HG03354 (cell line): ENCODE data around the gene SIPA1L2.
A peak's percentile ranks its signal among the peaks of the same experiment; 100 is the strongest.

Experiments
- ATAC-seq: cut with Tn5 transposase; IDR thresholded peaks from one replicate; pipeline ENCODE4 v1.9.1; 2021; ENCODE audit warnings: mild to moderate bottlenecking; ENCODE audit not compliant: unreplicated experiment, poor library complexity, severe bottlenecking

Gene SIPA1L2

DNA sequence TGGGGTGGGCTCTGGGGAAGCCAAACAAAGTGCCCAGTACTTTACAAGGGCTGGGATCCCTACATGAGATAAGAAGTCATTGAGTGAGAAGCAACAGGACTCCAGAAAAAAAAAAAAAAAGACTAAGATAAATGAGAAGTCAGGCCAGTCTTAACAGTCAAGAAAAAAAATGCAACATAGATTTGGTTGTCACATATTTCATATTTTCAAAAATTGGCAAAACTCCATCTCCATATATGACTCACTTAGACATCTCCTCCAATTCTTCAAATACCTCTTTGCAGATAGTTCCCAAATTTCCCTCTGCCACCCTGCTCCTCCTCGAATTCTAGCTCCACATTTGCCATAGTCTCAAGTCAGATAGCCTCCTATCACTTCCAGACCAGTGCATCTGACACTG is 20.9 kb upstream of the SIPA1L2 start:
- ATAC-seq, result no peak

DNA sequence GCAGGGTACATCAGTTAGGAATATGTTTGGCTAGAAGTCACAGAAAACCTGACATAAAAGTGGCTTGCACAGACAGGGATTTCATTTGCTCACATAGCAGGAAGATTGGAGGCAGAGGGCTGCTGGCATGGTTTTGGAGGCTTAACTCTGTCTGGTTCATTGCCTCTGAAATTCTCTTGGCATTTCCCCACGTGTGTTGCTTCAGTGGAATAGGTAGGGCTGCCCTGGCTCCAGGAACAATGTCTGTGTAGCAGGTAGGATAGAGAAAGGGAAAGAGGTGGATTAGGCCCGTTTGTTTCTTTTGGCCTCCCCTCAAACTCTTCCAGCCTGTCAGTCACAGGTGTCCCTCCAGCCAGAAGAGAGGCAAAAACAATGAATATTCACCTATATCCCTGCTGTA is 20.5 kb upstream of the SIPA1L2 start:
- ATAC-seq, result no peak

DNA sequence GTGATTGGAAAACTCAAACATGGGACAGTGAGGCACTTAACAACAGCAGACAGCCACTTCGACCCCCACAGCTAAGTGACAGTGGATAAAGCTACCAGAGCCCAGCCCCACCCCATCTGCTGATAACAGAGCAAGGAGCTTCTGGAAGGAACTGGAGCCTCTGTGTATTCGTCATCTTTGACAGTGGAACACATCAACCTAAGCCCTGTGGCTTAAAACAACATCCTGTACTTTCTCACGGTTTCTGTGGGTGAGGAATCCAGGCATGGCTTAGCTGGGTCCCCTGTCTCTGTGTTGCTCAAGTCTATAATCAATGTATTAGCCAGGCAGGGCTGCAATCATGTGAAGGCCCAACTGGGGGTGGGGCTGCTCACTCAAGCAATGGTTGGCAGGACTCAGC is 18.4 kb upstream of the SIPA1L2 start:
- ATAC-seq, result no peak

DNA sequence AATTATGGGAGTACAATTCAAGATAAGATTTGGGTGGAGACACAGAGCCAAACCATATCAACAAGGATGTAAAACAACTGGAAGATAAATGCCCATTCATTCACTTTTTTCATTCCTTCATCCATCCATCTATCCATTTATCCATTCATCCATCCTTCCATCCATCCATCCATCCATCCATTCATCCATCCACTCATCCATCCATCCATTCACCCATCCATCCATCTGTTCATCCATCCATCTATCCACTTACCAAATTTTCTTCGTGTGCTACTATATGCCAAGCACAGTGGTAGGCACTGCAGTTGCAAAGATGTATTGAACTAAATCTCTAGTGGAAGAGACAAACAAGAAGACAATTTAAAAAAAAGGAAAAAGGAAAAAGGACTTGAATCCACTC is 14.3 kb upstream of the SIPA1L2 start:
- ATAC-seq, result no peak

DNA sequence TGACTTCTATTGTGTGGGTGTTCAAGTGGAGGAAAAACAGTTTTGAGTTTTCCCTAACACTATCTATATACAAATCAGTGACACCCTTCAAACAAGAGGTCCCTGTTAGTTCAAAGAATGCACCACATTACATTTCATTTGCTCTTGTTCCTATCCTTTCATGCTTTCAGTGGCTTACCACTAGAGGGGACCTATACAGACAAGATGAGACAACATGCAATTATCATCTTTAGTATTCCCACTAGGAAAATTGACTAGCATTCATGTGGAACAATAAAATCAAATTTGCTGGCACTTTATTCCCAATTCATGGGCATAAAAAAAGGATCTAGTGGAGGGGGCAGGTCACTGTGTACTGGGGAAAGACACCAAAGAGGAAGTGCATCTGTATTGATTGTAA is 13.3 kb upstream of the SIPA1L2 start:
- no peak for ATAC-seq

DNA sequence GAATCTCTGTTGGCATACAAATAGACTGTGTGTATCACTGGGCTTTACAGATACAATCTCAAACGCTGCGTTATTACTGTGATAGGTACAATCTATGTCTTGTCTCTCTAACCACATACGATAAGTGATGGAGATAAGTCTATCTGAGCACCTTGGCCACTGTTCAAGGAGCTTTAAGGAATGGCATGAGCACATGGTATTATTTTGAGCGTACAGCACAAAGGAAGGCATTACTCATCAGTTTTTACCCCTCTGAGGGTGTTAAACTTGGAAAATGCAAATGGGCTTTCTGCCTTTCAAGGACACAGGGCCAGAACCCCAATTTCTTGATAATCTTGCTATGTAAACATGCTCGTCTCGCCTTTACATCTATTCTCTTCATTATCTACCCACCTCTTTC is 11.6 kb upstream of the SIPA1L2 start:
- no peak for ATAC-seq

DNA sequence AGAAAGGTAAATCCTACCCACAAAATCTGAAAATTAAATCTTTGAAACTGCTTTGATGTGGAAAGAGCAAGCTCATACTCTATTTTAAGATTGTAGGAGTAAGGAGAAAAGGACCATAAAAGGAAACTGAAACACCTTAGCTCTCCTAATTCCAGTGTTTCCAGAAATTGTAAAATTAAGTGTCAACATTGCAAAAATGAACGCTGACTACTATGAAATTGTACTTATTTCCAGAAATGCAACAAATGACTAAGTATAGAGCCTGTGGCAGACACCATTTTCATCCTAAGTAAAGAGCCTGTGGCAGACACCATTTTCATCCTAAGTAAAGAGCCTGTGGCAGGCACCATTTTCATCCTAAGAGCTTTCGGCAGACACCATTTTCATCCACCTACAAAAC is 6.9 kb upstream of the SIPA1L2 start:
- ATAC-seq, result no peak

DNA sequence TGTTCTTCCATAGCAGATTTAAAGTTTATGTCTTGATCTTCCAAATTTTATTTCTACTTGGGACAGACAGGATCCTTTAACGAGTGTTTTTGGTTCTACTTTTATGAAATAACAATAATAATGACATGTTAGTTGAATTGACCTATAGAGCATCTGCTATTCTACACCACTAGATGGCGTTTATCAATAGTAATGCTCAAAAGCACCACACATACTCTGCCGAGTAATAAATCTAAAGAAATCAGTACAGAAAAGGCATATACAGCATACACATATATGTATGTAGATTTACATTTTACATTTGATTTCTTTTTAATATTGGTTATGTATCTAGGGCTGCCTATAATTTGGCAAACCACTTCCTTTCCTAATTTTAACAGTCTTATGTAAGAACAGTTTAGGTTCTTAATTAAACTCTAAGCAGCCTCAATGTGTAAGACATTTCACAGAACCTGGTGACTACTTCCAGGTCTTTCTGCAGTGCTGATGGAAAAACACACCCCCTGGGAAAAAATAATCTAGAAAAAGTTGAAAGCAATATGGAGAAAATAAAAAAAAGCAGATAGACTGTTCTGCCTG is 5.9 kb upstream of the SIPA1L2 start:
- ATAC-seq, result peak; percentile 87

DNA sequence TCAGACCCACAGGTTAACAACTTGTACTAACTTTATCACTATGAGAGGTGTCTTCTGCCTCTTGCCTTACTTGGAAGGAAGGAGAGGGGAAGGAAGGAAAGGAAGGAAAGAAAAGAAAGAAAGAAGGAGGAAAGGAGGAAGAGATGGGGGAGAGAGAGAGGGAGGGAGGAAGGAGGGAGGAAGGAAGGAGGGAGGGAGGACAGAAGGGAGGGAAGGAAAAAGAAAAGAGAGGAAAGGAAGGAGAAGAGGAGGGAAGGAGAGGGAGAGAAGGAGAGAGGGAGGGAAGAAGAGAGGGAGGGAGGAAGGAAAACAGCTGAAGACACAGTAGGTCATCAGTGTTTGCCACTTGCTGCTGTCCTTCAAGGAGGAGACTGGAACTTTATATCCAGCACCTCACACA is 5.3 kb upstream of the SIPA1L2 start:
- no peak for ATAC-seq

DNA sequence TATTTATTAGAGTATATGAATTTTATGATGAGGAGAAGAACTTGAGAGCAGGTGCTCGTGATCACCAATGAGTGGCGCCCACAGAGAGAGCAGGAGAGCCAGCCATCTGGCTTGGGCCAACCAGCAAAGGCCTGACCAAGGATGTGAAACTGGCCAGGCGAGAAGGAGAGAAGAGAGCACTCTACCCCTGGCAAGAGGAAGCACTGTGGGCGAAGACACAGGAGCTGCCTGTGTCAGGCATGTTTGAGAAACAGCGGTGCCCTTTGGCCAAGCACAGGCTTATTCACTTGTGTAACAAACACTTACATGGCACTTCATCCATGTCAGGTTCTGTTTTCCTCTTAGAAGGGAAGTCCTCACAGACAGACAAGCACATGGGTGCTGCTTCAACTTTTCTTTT is 4.2 kb upstream of the SIPA1L2 start:
- no peak for ATAC-seq

DNA sequence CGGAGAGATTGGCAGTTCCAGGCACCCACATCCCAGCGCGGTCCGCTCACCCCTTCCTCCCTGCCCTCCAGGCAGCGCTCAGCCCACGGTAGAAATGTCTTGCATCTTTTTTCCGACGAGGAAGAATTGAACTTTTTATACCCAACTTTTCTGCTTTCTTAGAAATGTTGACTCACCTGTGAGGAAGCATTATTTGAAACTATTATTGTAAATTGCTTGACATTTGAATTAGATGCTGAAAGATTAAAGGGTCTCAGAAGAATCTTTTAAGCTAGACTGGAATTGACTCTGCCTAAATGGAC is 912 bp upstream of the SIPA1L2 start:
- no peak for ATAC-seq

DNA sequence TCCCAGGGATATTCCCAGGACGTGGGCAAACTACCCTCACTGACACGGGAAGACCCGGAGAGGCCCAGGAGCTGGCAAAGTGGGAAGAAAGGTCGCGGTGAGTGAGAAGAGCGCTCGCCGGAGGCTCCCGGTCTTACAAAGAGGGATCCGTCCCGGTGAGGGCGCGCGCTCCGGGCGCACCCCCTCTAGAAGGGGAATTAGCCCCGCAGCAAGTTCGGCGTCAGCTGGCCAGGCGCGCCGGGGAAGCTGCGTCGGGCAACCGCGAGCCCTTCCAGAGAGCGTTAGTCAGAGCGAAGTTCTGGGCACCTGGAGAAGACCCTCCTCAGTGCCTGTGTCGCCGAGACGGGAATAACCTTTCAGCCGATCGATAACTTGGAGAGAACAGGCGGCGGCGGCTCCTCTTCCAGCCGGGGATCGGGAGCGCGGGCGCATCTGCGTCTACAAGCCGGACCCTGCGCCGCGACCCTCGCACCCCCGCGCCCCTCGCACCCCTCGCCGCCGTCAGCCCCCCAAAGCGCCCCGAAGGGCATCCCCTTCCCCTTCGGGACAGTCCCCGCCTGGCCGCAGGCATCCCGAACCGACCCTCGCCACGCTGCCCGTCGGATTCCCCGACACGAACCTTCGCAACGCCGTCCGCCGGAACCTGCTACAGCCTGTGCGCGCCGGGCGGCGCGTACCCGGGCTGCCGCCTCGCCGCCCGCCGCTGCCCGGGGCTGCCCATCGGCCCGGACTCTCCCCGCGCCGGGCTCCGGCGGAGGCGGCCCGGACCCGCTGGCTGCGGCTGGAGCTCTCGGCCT is 485 bp downstream of the SIPA1L2 start:
- ATAC-seq, result peak; percentile 57

DNA sequence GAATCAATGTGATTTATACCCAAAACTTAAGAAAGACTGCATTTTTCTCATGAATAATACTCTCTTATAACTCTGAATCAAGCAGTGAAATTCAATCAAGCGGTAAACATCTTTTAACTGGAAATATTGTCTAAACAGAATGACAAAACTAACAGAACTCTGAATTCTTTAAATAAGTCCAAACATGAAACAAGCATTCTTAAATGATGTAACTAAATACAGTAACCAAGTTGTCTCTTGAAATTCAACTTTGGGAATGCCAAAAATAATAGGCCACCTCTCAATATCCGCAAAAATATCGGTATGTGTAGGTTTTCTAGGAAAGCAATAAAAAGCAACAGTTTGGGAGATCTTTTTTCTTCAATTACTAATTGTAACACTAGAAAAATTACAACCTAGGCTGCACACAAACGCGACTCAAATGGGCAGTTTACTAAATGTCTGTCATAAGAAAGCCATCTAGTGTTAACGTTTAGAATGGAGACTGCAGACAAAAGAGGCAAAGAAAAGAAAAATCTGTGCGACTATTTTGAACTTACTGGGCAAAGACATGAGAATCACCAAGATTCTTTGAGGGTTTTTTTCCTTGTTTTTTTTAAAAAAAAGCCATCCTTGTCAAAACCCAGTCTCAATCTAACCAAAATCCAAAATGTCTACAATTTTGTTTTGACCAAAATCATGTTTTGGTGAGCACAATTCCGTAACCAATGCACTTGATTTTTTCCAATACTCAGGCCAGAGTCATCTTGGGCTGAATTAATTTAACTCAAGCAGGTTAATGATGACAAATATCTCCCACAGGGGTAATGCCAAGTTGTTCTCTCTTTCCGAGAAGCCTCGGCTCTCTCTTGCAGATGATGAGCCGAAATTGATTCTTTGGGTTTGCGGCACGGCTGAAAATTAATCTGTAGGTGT is 1.3 kb downstream of the SIPA1L2 start:
- no peak for ATAC-seq

DNA sequence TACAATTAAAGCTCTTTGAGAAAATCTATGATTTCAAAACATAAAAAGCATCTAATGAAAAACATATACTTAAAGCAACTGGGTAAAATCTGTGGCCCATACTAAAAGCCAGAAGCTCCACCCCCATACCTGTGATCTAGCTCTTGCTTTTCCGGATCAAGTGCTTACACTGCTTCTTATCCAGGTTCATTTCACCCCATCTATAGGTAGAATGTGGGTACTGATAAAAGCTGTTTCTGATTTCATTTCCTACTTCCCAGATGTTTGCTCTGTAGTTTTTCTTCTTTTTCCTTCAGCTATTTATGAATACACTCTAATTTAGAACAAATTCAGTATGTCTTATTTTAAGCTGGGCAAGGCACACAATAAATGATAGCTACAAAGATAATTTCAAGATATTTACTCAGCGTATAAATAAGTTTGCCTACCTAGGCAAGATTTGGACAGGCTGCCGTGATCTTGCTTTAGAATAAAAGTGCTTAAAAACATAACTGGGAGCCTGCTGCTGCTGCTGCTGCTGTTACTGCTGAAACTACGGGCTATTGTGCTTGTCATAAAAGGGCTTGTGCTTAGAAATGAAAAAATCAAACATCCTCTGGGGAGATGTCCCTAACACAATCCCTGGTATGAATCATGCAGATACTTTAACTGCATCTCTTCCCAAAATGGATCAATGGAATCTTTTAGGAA is 2.1 kb downstream of the SIPA1L2 start:
- ATAC-seq, result peak; percentile 26

DNA sequence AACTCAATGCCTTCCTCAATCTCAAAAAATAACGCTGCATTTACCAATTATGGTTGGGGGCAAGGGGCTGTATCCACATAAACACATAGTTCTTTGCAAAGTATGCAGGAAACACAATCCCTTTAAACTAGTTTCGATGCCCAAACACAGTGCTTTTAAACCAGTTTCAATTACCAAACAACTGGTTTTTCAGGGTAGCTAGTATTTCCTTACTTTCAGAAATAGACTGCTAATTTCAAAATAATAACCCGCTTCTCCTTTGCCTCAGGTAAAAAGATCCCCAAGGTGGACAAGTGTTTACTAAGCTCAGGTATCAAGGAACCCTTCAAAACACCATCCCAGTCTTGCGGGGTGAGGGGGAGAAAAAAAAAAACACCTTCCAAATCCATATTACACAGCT is 2.8 kb downstream of the SIPA1L2 start:
- no peak for ATAC-seq

DNA sequence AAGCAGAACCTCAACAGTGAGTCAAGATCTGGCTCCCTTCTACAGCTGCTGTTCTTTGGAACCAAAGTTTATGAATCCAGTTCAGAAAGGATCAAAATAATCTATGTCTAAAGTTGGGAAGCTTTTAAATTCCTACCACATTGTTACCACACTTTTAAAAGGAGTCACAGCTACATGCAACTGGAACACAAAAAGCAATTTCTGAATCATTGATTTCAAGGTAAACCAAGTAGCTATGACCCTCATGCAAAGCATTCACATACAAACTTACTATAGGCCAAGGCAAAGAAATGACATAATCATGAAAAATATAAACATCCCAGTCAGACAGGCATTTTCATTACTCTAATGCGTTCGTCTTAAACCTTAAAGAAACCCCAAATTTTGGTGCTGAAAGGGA is 3.5 kb downstream of the SIPA1L2 start:
- no peak for ATAC-seq

DNA sequence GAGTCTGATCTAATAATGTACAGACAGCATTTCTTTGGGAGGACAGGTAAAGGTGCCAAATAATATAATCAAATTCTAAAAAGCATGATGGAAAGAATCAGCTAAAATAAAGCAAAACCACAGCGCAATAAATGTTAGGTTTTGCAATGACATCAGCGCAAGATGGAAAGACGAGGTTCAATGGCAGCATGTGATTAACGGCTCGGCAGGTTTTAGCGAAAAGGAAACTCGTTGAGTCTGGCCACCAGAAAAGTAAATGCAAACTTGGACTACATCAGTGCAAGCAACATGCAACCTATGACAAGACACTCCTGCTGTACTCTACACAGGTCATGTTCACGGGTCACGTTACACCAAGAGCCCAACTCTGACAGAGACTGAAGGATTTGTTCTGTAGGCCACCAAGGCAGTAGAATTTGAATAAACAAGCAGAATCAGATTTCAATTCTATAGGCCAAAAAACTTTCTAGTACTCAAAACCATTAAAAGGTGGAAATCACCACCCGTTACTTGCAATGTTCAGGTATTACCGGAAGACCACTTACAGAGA is 4.5 kb downstream of the SIPA1L2 start:
- no peak for ATAC-seq

DNA sequence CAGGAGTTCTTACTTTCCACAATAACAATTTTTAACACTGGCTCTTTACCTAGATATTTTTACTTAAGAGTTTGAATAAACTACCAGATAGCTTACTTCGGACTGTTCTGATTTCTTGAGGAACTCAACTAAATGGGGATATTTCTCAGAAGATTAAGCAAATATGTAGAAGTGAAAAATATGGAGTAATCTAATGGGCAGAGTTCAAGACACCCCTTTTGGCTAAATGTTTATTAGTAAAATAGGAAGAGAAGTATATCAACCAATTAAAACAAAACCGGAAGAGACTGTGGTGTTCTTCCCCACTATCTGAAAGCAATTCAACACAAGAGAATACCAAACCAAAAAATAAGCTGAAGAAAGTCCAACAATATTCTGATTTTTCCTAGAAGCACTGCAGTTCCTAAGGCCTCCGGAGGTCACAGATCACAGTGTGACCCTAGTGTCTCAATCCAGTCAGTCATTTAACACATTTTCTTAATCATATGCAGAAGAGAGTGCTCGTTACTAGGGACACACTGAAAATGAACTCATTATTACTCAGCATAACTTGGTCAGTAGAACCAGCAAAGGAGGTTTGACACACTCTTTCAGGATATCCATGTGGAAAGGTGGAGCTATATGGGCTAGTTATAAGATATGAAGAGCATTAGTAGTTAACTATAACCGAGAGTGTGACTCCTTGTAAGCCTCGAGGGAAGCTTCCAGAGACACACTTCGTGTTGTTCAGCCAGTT is 5.2 kb downstream of the SIPA1L2 start:
- no peak for ATAC-seq

DNA sequence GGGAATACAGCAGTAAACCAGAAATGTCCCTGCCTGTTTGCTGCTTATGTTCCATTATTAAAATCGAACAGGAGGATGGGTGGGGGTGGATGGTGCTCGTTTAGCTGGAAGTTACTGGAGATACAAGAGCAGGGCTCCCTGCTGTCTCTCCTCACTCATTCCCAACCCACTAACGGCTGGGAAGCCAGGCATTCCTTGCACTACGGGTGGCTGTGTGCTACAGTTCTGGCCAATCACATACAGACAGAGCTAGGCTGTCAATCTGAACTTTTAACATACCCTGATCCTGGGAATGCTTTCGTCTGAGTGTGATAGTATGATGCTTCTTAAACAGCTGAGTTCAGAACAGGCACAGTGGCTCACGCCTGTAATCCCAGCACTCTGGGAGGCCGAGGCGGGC is 7.0 kb downstream of the SIPA1L2 start:
- ATAC-seq, result no peak
